Activated naive CD4-positive, alpha-beta T cell treated with anti-CD3 and anti-CD28 coated beads, Interleukin-2, amount 50 U/mL, for 24 hours (primary cell): ENCODE results near the gene ASB5.

Source experiments
- H3K27ac Mint-ChIP-seq: one replicate; pipeline ENCODE4 v1.8.0; 2021; ENCODE audit warnings: mild to moderate bottlenecking, mixed read lengths
- H3K27me3 Mint-ChIP-seq: one replicate; pipeline ENCODE4 v1.8.0; 2021; ENCODE audit warnings: mixed read lengths
- H3K36me3 Mint-ChIP-seq: one replicate; pipeline ENCODE4 v1.8.0; 2021; ENCODE audit warnings: mixed read lengths
- H3K4me1 Mint-ChIP-seq: one replicate; pipeline ENCODE4 v1.8.0; 2021; ENCODE audit warnings: mixed read lengths
- H3K4me3 Mint-ChIP-seq: one replicate; pipeline ENCODE4 v1.8.0; 2021; ENCODE audit warnings: mild to moderate bottlenecking, mixed read lengths
- H3K9me3 Mint-ChIP-seq: one replicate; pipeline ENCODE4 v1.8.0; 2021; ENCODE audit warnings: mixed read lengths

Gene ASB5

DNA sequence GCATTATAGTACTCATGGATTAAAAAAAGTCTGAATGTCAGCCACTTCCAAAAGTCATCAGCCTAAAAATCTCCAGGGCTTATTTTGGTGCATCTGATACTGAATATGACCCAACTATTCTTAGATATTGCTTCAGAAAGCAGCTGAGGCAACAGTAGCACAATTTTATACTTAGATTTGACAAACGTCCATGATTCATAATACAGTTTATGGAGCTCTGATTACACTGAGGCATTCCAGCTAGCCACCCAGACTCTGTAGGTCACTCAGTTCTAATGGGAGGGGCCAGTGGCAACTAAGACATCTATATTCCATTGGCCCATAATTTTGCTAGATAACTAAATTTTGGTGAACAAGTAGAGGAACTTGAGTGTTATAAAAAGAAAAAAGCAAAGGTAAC, 84.0 kb downstream of the ASB5 start:
- no peaks in the 10 kb centered on the region for H3K36me3 Mint-ChIP-seq
- peaks cover 12% of the 10 kb centered on the region for H3K27me3 Mint-ChIP-seq
- H3K9me3 Mint-ChIP-seq, result no peaks in the 10 kb centered on the region
- no peak overlapping the region for H3K27ac Mint-ChIP-seq
- peaks cover 11% of the 10 kb centered on the region for H3K4me1 Mint-ChIP-seq
- H3K4me3 Mint-ChIP-seq, result no peak overlapping the region
